ENCODE data around the gene TBL2. TPM values are rescaled to one million over a fixed set of nuclear protein-coding genes. Genes with fewer than 3 reads are reported as not detected.

TBL2 gene, protein sequence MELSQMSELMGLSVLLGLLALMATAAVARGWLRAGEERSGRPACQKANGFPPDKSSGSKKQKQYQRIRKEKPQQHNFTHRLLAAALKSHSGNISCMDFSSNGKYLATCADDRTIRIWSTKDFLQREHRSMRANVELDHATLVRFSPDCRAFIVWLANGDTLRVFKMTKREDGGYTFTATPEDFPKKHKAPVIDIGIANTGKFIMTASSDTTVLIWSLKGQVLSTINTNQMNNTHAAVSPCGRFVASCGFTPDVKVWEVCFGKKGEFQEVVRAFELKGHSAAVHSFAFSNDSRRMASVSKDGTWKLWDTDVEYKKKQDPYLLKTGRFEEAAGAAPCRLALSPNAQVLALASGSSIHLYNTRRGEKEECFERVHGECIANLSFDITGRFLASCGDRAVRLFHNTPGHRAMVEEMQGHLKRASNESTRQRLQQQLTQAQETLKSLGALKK
- 42.6 and 69.5 TPM in 2 replicates for total RNA-seq

GRCh38 chr7:73578342-73579128, at the start of gene TBL2:
TSS of gene TBL2 (minus strand) at chr7:73578579. CDS start at chr7:73578549, 30 bp downstream.

GRCh38 chr7:73623798-73624668, 45.7 kb upstream of the TBL2 start, which contains the start of gene MLXIPL:
TSS of gene MLXIPL (minus strand) at chr7:73624522. CDS start at chr7:73624492, 30 bp downstream.

GRCh38 chr7:73557397-73558257, 20.8 kb downstream of the TBL2 start, which contains the start of gene BCL7B:
TSS of gene BCL7B (minus strand) at chr7:73557690. CDS start at chr7:73557578, 112 bp downstream.

DNA sequence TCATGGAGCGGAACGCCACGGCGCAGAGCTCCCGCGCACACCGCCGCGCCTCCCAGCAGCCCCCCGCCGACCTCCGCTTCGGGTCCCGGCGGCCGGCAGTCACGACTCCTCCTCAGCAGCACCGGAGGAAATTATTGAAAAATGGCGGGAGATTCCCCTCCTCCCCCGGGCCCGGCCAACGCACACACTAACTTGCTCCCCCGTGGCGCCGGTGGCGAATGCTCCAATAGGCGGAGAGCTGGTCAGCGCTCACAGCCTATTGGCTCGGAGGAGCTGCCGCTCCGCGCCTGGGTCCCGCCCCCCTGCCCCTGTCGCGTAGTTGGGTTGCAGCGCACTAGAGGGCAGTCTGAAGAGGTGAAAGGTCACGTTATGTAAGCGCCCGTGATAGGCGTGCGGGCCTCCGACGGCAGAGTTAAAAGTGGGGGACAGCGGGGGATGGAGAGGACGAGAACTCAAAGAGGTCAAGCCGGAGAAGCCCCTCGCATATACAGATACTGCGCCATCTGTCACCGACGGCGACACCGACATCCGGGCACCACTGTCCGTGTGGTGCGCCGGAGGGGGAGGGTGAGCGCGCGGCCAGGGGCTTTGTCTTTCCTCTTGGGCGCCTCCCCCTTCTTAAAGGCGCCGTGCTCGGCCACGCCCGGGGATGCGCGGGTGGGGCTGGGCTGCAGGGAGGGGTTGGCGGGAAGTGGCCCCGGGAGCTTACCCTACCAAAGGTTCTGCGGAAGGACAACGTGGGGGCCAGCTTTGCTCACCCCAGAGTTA, 56.1 kb downstream of the TBL2 start, which contains the start of gene BAZ1B:
TSS of gene BAZ1B (minus strand) at position 189 of the 768 bp plus-strand sequence. CDS start 360 bp downstream, outside the sequence.

Other genes starting within 250 kb of the TBL2 start
- gene FZD9, start 144.8 kb downstream of the TBL2 start, total RNA-seq: 0.65 and 2.1 TPM in 2 replicates
- gene BAZ1B, start 56.3 kb downstream of the TBL2 start, total RNA-seq: 33.5 and 59.8 TPM in 2 replicates
- gene BCL7B, start 20.9 kb downstream of the TBL2 start, total RNA-seq: 19.9 and 20.6 TPM in 2 replicates
- not detected in 2 replicates for gene MLXIPL, start 45.9 kb upstream of the TBL2 start, total RNA-seq
- 1.6 and 2.4 TPM in 2 replicates for gene VPS37D, start 89.3 kb upstream of the TBL2 start, total RNA-seq
- 0.81 and 2.4 TPM in 2 replicates for gene DNAJC30, start 104.9 kb upstream of the TBL2 start, total RNA-seq
- gene BUD23, start 105.0 kb upstream of the TBL2 start, total RNA-seq: 32.9 and 36.8 TPM in 2 replicates
- gene STX1A, start 141.1 kb upstream of the TBL2 start, total RNA-seq: 6.2 and 13.2 TPM in 2 replicates
- gene ABHD11, start 160.2 kb upstream of the TBL2 start, total RNA-seq: 6.5 and 9.4 TPM in 2 replicates
- gene CLDN3, start 191.7 kb upstream of the TBL2 start, total RNA-seq: 0.32 and 2.6 TPM in 2 replicates

All from bladder microvascular endothelial cell (primary cell).